Inflammatory macrophage (primary cell): Measurements from ENCODE around the gene EGFL7.
"Not testable (repeated sequence)": the region's sequence is repeated elsewhere in the genome, so short reads cannot be mapped to it uniquely, and the experiment has no call there.

ENCODE experiments used
- DNase-seq, 2 donors: peaks; one replicate each; pipeline ENCODE4 v3.0.0-alpha.2; 2020 to 2022

Gene EGFL7

GRCh38 chr9:136625101-136626065, 37.3 kb upstream of the EGFL7 start:
- peak; percentile 18 to 41 for DNase-seq

- DNase-seq: no peak
These were observed 36.5 kb upstream of the EGFL7 start for GRCh38 chr9:136626066-136626725.

- DNase-seq: no peak
These were observed 35.7 kb upstream of the EGFL7 start for GRCh38 chr9:136626740-136627642.

GRCh38 chr9:136627703-136628102, 35.0 kb upstream of the EGFL7 start:
- DNase-seq: no peak

- no peak for DNase-seq
These were observed 34.4 kb upstream of the EGFL7 start for GRCh38 chr9:136628268-136628667.

GRCh38 chr9:136629001-136629878, 33.5 kb upstream of the EGFL7 start:
- DNase-seq: no peak

- DNase-seq: peak; percentile 54 to 63
These were observed 32.6 kb upstream of the EGFL7 start for GRCh38 chr9:136629879-136630661.

GRCh38 chr9:136630662-136630992, 32.1 kb upstream of the EGFL7 start:
- no peak for DNase-seq

- peak; percentile 81 to 83 for DNase-seq
These were observed 31.4 kb upstream of the EGFL7 start for GRCh38 chr9:136631038-136632000.

GRCh38 chr9:136632072-136632471, 30.6 kb upstream of the EGFL7 start:
- DNase-seq: not testable (repeated sequence)

- not testable (repeated sequence) for DNase-seq
These were observed 30.1 kb upstream of the EGFL7 start for GRCh38 chr9:136632491-136633106.

GRCh38 chr9:136634904-136635303, 27.8 kb upstream of the EGFL7 start:
- DNase-seq: no peak

GRCh38 chr9:136640171-136641111, 22.3 kb upstream of the EGFL7 start:
- DNase-seq: no peak

- DNase-seq: no peak
These were observed 20.2 kb upstream of the EGFL7 start for GRCh38 chr9:136642439-136642921.

GRCh38 chr9:136643596-136644342, 18.9 kb upstream of the EGFL7 start:
- peak; percentile 24 to 47 for DNase-seq

GRCh38 chr9:136644343-136644592, 18.4 kb upstream of the EGFL7 start:
- no peak for DNase-seq

- peak; percentile 95 for DNase-seq
These were observed 17.9 kb upstream of the EGFL7 start for GRCh38 chr9:136644593-136645351.
